KG1 (cell line): Measurements from ENCODE around the gene LRRN4CL.
"Not testable (repeated sequence)": the region's sequence is repeated elsewhere in the genome, so short reads cannot be mapped to it uniquely, and the experiment has no call there.

ENCODE experiments used
- DNase-seq: peaks from one replicate; lab custom pipeline; 2025; lab: John Stamatoyannopoulos, UW

LRRN4CL gene

GRCh38 chr11:62689421-62690183, at the start of gene LRRN4CL:
TSS of gene LRRN4CL (minus strand) at chr11:62689530. CDS start at chr11:62688508, 1,022 bp downstream.
- DNase-seq, result no peak

DNA sequence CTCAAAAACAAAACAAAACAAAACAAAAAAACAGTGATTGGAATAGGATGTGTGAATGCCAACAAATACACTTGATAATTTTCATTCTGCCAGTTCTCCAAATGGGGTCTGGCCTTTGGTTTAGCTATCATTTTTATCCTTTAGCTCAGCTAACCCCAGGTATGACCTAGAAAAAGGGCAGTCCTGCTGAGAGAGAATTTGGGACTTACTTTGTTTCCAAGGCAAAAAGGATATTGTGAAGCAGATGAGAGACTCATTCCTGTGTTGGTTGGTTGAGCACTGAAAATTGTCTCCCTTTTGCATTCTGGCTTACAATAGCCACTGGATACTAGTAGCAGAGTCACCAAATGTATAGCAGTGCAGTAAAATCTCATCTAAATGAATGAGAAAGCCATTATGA, 47.9 kb upstream of the LRRN4CL start:
- DNase-seq, result no peak

DNA sequence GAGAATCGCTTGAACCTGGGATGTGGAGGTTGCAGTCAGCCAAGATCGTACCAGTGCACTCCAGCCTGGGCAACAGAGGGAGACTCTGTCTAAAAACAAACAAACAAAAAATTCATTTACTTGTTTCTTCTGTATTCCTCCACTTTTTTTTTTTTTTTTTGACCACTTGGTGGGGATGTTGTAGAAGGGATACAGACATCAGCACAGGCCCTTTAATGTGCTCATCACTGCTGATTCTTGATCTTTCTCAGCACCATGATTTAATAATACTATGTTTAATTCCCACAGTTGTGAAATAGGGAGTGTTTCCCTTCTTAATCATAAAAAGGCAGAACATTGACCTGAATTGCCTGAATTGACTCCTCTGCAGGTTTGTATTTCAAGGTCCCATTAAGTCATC, 43.5 kb upstream of the LRRN4CL start:
- DNase-seq, result no peak

DNA sequence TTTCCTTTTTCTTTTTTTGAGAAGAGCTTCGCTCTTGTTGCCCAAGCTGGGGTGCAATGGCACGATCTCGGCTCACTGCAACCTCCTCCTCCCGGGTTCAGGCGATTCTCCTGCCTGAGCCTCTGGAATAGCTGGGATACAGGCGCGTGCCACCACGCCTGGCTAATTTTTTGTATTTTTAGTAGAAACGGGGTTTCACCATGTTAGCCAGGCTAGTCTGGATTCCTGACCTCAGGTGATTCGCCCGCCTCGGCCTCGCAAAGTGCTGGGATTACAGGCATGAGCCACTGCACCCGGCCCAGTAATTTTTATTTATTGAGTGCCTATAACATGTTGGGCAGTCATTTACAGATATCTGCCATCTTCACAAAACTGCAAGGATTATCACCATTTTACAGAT, 40.7 kb upstream of the LRRN4CL start:
- not testable (repeated sequence) for DNase-seq

DNA sequence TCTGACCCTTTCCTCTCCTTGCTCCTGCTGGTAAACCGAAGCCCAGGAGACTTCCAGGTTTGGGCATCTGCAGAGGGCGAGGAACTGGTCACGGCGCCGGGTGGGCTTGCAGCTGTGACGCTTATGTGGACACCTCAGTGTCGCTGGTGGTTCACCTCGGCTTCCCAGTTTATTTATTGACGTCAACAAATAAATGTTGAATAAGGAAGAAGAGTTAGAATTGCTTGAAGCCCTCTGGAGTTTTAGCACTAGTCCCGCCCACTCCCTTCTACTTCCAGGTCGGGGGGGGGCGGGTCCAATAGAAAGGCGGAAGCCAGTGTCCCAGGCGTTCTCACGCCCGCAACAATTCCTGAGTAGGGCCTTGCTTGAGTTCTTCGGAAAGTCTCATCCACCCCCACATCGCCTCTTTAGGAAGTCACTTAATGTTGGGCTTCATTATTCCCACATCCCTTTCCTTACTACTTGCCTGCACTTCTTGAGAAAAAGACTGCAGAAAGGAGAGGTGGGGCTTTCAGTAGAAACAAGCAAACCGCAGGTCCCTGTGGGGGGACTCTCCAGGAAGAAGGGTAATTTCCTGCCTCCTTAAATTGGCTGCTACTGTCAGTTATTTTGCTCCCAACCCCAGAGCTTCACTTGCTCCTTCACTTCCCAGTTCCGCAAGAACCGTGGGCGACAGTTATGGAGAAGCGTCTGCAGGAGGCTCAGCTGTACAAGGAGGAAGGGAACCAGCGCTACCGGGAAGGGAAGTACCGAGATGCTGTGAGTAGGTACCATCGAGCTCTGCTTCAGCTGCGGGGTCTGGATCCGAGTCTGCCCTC, 39.0 kb upstream of the LRRN4CL start, which contains the start of gene TTC9C:
Gene TTC9C, plus strand, starts transcription at position 316 of the 818 bp plus-strand sequence. Its CDS starts 363 bp downstream, at position 679.
- peak; percentile 93 for DNase-seq

DNA sequence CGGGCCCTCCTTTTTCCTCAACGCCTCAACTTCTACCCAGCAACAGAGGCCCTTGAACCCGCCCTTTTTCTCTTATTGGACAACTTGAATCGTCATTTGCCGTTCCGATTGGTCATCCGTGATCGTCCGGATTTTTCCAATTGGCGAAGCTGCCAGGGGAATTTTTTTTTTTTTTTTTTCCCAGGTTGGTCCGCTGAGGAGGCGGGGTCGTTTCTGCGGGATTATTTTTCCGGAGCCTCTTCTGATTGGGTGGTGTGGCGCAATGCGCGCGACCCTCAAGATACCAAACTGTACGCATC, 38.5 kb upstream of the LRRN4CL start:
- peak; percentile 100 for DNase-seq

- DNase-seq, result peak; percentile 100
Measured at GRCh38 chr11:62727165-62727871, 38.0 kb upstream of the LRRN4CL start, which contains the start of gene HNRNPUL2. TSS of gene HNRNPUL2 (minus strand) at chr11:62727457. CDS start at chr11:62727156, 301 bp downstream.

DNA sequence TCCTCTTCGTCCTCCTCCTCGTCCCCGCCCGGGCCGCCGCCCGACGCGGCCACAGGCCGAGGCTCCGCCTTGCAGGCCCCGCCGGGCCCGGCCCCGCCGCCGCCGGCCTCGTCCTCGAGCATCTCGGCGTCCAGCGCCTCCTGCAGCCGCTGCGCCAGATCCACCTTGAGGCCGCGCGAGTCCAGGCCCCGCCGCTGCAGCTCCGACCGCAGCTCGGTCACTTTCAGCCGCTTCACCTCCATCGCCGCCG, 37.5 kb upstream of the LRRN4CL start:
- DNase-seq, result no peak

GRCh38 chr11:62726156-62726914, 37.0 kb upstream of the LRRN4CL start:
- DNase-seq, result no peak

GRCh38 chr11:62725646-62726045, 36.3 kb upstream of the LRRN4CL start:
- no peak for DNase-seq

DNA sequence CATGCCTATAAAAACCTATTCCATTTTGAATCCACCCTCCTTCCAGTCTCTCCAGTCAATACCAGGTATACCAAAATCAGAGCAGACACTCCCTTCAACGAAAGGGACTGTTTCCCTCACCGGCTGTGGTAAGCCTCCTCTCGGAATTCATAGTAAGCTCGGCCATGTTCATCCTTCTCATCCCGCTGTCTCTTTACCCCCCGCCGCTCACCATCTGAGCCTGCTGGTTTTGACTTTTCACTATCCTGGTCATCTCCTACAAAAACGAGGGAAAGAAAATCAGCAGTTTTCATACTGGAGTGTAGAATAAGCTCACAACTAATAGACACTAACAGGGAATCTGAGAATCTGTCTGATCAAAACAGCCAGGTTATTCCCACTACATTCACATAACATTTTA, 34.8 kb upstream of the LRRN4CL start:
- DNase-seq, result no peak

GRCh38 chr11:62721994-62722393, 32.7 kb upstream of the LRRN4CL start:
- DNase-seq, result no peak

GRCh38 chr11:62719302-62719978, 30.1 kb upstream of the LRRN4CL start:
- DNase-seq, result no peak

DNA sequence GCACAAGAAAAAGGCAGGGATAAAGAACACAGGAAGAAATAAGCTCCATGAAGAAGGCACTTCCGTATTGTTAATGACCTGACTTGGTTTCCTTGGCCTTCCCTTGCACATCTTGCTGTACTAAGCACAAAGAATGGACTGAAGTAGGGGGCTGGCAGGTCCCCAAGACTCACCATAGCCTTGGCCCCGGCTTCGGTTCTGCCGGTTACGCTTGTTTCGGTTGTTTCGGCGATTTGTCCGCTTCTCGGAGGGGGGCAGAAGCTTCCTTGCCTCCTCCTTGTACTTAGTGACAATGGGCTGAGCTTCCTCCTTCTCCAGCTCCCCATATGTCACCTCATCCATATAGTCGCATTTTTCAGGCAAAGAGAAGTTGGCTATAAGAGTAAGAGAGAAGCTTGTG, 27.5 kb upstream of the LRRN4CL start:
- DNase-seq, result no peak

DNA sequence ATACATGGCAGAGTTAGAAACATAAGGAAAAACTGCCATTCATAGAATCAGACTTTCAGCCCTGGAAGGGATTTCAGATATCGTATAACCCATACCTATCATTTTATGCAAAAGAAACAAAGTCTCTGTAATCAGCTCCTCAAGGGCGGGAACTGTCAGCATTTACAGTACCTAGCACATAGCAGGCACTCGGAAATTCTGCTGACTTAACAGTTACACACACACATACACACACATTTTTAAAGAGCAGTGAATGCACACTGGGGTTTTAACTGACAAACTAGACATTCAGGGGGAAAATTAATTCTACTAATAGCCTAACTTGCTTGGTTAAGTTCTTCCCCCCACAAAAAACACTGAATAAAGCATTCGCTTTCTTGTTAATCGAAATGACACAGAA, 26.9 kb upstream of the LRRN4CL start:
- no peak for DNase-seq

DNA sequence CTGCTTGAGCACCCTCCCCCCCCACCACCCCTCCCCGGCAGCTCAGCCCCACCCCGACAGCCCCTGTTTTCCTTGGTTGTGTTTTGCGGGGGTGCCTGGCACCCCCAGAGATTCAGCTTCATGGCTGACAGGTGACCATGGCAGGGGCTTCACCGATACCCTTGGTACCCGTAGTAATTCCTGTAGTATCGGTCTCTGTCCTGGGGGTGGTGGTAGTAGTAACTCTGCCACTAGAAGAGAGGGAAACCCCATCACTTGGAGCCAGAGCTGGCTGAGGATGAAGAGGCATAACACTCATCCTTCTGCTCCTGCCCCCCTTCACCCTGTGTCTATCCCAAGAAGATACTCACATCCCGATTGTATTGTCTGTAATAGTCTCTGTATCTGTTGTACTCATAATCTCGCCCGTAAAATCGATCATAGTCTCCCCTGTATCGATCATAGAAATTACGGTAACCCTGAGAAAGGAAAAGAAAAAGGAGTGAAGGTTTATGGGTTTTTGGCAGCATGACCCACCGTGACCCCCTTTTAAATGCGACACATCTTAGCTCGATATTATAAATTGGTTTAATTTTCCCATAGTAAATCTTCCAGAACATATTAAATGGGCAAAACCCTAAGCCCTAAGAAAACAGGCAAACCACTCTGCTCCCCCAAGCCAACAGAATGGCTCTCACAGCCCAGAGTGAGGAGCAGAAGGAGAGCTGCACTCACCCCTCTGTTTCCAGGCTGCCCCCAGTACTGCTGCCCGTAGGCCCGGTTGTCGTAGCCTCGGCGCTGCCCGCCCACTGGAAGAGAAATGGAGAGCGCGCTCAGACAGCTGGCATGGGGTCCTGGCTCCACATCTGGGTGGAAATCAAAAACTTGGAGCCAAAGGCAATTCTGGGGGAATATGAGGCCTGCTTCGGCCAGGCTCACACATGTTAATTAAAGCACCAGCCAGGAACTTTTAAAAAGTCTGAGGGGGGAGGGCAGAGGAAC, 26.1 kb upstream of the LRRN4CL start:
- DNase-seq, result no peak

DNA sequence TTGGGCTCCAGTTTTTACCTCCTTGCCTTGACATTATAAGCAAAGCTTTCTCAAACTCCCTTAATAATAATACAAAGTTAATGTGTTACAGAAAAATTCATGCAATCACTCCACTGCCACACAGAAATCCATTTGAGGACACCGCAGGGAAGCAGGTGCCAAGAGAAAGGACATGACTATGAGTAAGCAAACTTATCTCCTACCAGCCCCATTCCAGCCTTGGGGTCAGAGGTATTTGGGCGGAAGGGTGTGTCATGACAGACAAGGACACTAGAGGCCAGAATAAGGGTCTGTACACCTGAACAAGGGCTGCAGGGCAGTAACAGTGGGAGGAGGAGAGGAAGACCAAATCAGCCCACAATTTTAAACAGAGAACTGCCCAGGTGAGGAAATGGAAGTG, 24.0 kb upstream of the LRRN4CL start:
- DNase-seq, result no peak

DNA sequence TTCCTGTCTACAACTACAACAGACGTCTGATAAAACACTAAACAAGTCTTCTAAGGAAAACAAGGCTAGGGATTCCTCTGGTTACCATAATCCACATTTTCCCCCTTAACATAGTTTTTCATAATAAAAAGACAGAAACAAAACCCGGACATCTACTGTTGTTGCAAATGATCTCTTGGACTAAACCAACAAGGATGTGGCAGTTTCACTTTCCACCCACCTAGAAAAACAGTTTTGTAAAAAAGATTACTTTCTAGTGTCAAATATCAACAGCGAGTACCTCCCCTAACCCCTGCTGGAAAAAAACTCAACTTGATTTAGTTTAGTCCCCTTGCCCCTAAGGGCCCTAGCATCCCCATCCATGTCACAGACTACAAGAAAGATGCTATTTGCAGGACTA, 23.5 kb upstream of the LRRN4CL start:
- no peak for DNase-seq

- no peak for DNase-seq
Measured at GRCh38 chr11:62712276-62712812, 23.0 kb upstream of the LRRN4CL start.

GRCh38 chr11:62710001-62710345, 20.6 kb upstream of the LRRN4CL start:
- no peak for DNase-seq
